ENCODE results near the gene HSD17B13. TPM values are rescaled to one million over a fixed set of nuclear protein-coding genes. Genes with fewer than 3 reads are reported as not detected.

HSD17B13 gene
- total and polyA plus RNA-seq, 2 of the 13 experiments (the other 11 are each of a cell fraction or from before 2014, with no cell fraction given), result 0.04 to 0.15 TPM

DNA sequence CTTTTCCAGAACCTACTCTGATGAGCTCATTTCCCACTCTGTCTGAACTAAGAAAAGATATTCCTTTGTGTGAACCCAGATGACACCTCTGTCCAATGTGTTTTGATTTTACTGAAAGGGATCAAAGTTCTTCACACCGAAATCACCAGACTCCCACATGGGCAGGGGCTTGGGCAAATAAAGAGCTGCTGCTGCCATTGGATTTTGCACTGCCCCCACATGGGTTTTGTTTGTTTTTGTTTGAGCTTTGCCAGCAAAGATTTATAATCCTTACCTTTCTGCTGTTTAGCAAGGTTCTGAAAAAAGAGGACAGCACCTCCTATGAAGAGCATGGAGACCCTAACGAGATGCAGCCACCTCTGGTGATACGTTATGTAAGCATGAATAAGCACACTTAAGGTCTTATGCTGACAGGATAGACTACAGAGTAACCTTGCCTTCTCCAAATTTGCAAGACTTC is 44.3 kb downstream of the HSD17B13 start:
- no peaks in the 10 kb centered on the region for H3K36me3 ChIP-seq (replicated peaks in 1 of 2; ENCODE audit: control insufficient read depth in 1 of 2, insufficient read depth in 2 of 2, low read length in 2 of 2)
- no peak overlapping the region for H2AFZ ChIP-seq (ENCODE audit: low read length)
- H3K79me2 ChIP-seq (ENCODE audit: insufficient read depth, low read length), result no peaks in the 10 kb centered on the region
- peak; percentile 94 for DNase-seq (ENCODE audit: low spot score)
- ChIA-PET POLR2A (interaction anchor here (1.1 to 1.5 kb wide), 4 partner anchors 80 to 141 kb away, joined by 3 to 4 read pairs (median 4); no protein-coding TSS in a partner anchor), CTCF (ENCODE audit: low intra/inter-chr PET ratio, low total read pairs) (no interaction called here)
- peak; percentile 98 for ATAC-seq
- H3K4me3 ChIP-seq (replicated peaks in 1 of 3; ENCODE audit: insufficient read depth in 1 of 3, low read depth in 2 of 3, low read length in 3 of 3), result peak overlapping the region in 1 of 3 experiments; percentile 39; a peak in 1 of 6 replicates
- H4K20me1 ChIP-seq (ENCODE audit: insufficient read depth, low read length), result no peaks in the 10 kb centered on the region
- H3K27me3 ChIP-seq (ENCODE audit: control insufficient read depth in 1 of 2, insufficient read depth in 2 of 2, low read length in 2 of 2), result no peaks in the 10 kb centered on the region
- peak; percentile 97 for FAIRE-seq
- H3K9ac ChIP-seq (ENCODE audit: insufficient read depth, low read depth, low read length), result peak overlapping the region; percentile 56; the same call in 1 of the 2 replicates
- no TSS peak for BruUV-seq (replicated peaks)
- 2% methylated on average over 3 of the region's 3 CpGs for WGBS (ENCODE audit: low lambda C conversion rate)
- peak overlapping the region; percentile 89 for H3K27ac ChIP-seq (ENCODE audit: extremely low read length, insufficient read depth, low read length)
- H3K9me3 ChIP-seq (ENCODE audit: low read length), result peaks cover 7% of the 10 kb centered on the region
- in situ Hi-C loops (cut with HindIII; ENCODE audit: extremely low pct_ligation_motif_present, low pct_unique_long_range_greater_than_20kb) (no loop called here), intact Hi-C loops (cut with micrococcal nuclease; ENCODE audit: unreplicated experiment) (loop anchor here (1.0 kb wide), 2 partner anchors 36 to 48 kb away; no protein-coding TSS in a partner anchor)
- H3K4me1 ChIP-seq (ENCODE audit: insufficient read depth, low read length), result peaks cover 48% of the 10 kb centered on the region
- peak overlapping the region; percentile 69 for H3K4me2 ChIP-seq (ENCODE audit: low read depth, low read length)
- TF ChIP-seq YEATS4 (CRISPR knock-in tag; IDR thresholded peaks at IDR 0.05; ENCODE audit: borderline replicate concordance) (peak; percentile 55; the same call in 1 of the 2 replicates), ETV5 (CRISPR knock-in tag; IDR thresholded peaks at IDR 0.05; ENCODE audit: borderline replicate concordance) (peak; percentile 62; the same call in 1 of the 2 replicates), RXRA (CRISPR knock-in tag; IDR thresholded peaks at IDR 0.05) (peak; percentile 70; the same call in 1 of the 2 replicates), SAP130 (CRISPR knock-in tag; IDR thresholded peaks at IDR 0.05; ENCODE audit: low read depth) (peak; percentile 76), SP5 (CRISPR knock-in tag; IDR thresholded peaks at IDR 0.05; ENCODE audit: borderline replicate concordance, low read depth) (peak; percentile 28; the same call in 1 of the 2 replicates), ESRRA (CRISPR knock-in tag; IDR thresholded peaks at IDR 0.05; ENCODE audit: low read depth) (0 out of 2 replicates have a peak, but pooled peaks have one; percentile 61), ARNTL (CRISPR knock-in tag; IDR thresholded peaks at IDR 0.05) (peak; percentile 84), ZNF337 (CRISPR knock-in tag; IDR thresholded peaks at IDR 0.05; ENCODE audit: borderline replicate concordance, low read depth) (no peak), ONECUT2 (CRISPR knock-in tag; IDR thresholded peaks at IDR 0.05) (peak; percentile 71), DNMT1 (CRISPR knock-in tag; IDR thresholded peaks at IDR 0.05) (no peak), ZNF354B (CRISPR knock-in tag; IDR thresholded peaks at IDR 0.05) (no peak), TEF (CRISPR knock-in tag; IDR thresholded peaks at IDR 0.05) (peak; percentile 67; the same call in 1 of the 2 replicates), ZNF746 (CRISPR knock-in tag; IDR thresholded peaks at IDR 0.05) (peak; percentile 84; the same call in 1 of the 2 replicates), CBX5 (CRISPR knock-in tag; IDR thresholded peaks at IDR 0.05; ENCODE audit: borderline replicate concordance) (peak; percentile 39; the same call in 1 of the 2 replicates), ZNF629 (CRISPR knock-in tag; conservative IDR thresholded peaks at IDR 0.05) (0 out of 2 replicates have a peak, but pooled peaks have one; percentile 7), PLRG1 (conservative IDR thresholded peaks at IDR 0.05) (no peak), PTBP1 (IDR thresholded peaks at IDR 0.05; ENCODE audit: low read depth, low read length, poor library complexity, severe bottlenecking) (no peak), PAF1 (CRISPR knock-in tag; IDR thresholded peaks at IDR 0.05) (no peak), ZNF7 (CRISPR knock-in tag; IDR thresholded peaks at IDR 0.05) (no peak), ZBTB21 (CRISPR knock-in tag; IDR thresholded peaks at IDR 0.05) (peak; percentile 63; the same call in 1 of the 2 replicates)
- TF ChIP-seq, protein P1, sequence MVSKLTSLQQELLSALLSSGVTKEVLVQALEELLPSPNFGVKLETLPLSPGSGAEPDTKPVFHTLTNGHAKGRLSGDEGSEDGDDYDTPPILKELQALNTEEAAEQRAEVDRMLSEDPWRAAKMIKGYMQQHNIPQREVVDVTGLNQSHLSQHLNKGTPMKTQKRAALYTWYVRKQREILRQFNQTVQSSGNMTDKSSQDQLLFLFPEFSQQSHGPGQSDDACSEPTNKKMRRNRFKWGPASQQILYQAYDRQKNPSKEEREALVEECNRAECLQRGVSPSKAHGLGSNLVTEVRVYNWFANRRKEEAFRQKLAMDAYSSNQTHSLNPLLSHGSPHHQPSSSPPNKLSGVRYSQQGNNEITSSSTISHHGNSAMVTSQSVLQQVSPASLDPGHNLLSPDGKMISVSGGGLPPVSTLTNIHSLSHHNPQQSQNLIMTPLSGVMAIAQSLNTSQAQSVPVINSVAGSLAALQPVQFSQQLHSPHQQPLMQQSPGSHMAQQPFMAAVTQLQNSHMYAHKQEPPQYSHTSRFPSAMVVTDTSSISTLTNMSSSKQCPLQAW (CRISPR knock-in tag; IDR thresholded peaks at IDR 0.05), result peak; percentile 89
- TF ChIP-seq, protein P2, sequence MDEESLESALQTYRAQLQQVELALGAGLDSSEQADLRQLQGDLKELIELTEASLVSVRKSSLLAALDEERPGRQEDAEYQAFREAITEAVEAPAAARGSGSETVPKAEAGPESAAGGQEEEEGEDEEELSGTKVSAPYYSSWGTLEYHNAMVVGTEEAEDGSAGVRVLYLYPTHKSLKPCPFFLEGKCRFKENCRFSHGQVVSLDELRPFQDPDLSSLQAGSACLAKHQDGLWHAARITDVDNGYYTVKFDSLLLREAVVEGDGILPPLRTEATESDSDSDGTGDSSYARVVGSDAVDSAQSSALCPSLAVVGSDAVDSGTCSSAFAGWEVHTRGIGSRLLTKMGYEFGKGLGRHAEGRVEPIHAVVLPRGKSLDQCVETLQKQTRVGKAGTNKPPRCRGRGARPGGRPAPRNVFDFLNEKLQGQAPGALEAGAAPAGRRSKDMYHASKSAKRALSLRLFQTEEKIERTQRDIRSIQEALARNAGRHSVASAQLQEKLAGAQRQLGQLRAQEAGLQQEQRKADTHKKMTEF (CRISPR knock-in tag; IDR thresholded peaks at IDR 0.05), result peak; percentile 92
